GM12892 (cell line): ENCODE data around the gene MAP7D1.
A peak's percentile ranks its signal among the peaks of the same experiment; 100 is the strongest.

Experiments
- DNase-seq: peaks from one replicate; pipeline ENCODE4 v3.0.0; 2011; ENCODE audit not compliant: insufficient read length
- FAIRE-seq: peaks from 2 replicates; lab custom pipeline; 2011; peaks lifted over from hg19 to GRCh38; lab: Jason Lieb, UNC
- POLR2A ChIP-seq: IDR thresholded peaks from 2 replicates; pipeline ENCODE4 v1.6.1; 2011; ENCODE audit warnings: low read depth, low read length, control low read depth
- POLR2AphosphoS5 ChIP-seq: IDR thresholded peaks from 2 replicates; pipeline ENCODE4 v1.6.1; 2011; ENCODE audit warnings: low read depth, low read length, control low read depth
- TAF1 ChIP-seq: IDR thresholded peaks from 2 replicates; pipeline ENCODE4 v1.6.1; 2011; ENCODE audit warnings: low read depth, mild to moderate bottlenecking, control low read depth, low read length, borderline replicate concordance

Gene MAP7D1

GRCh38 chr1:36118447-36119204 is 37.3 kb upstream of the MAP7D1 start:
- FAIRE-seq (no peak), DNase-seq (no peak)
- TF ChIP-seq POLR2AphosphoS5: no peak

GRCh38 chr1:36119456-36119855 is 36.5 kb upstream of the MAP7D1 start:
- TF ChIP-seq TAF1 (no peak), POLR2AphosphoS5 (no peak), POLR2A (no peak)
- DNase-seq: no peak
- no peak for FAIRE-seq

GRCh38 chr1:36122062-36123030 is 33.6 kb upstream of the MAP7D1 start:
- FAIRE-seq (no peak), DNase-seq (no peak)
- TF ChIP-seq POLR2AphosphoS5 (no peak), POLR2A (no peak), TAF1 (no peak)

- no peak for DNase-seq
- no peak for TF ChIP-seq POLR2A
- TF ChIP-seq POLR2AphosphoS5: no peak
- TF ChIP-seq TAF1: no peak
- peak; percentile 83 for FAIRE-seq
Measured at GRCh38 chr1:36123356-36123755, 32.6 kb upstream of the MAP7D1 start.

- no peak for FAIRE-seq
- no peak for DNase-seq
- TF ChIP-seq TAF1: no peak
- no peak for TF ChIP-seq POLR2A
- TF ChIP-seq POLR2AphosphoS5: no peak
Measured at GRCh38 chr1:36124404-36125128, 31.4 kb upstream of the MAP7D1 start.

GRCh38 chr1:36125129-36125991 is 30.6 kb upstream of the MAP7D1 start, which contains the start of gene COL8A2:
Gene COL8A2, minus strand, starts transcription at chr1:36125222. Its CDS starts 24,980 bp downstream, at chr1:36100242.
- no peak for DNase-seq
- TF ChIP-seq POLR2A (no peak), POLR2AphosphoS5 (no peak), TAF1 (no peak)
- FAIRE-seq: no peak

GRCh38 chr1:36126005-36126716 is 29.8 kb upstream of the MAP7D1 start:
- no peak for FAIRE-seq
- DNase-seq: no peak
- TF ChIP-seq POLR2AphosphoS5 (no peak), POLR2A (no peak)

GRCh38 chr1:36126797-36127500 is 29.0 kb upstream of the MAP7D1 start:
- FAIRE-seq (no peak), DNase-seq (no peak)
- TF ChIP-seq POLR2AphosphoS5 (no peak), POLR2A (no peak), TAF1 (no peak)

- FAIRE-seq (no peak), DNase-seq (no peak)
- TF ChIP-seq TAF1: no peak
- no peak for TF ChIP-seq POLR2A
- no peak for TF ChIP-seq POLR2AphosphoS5
Measured at GRCh38 chr1:36128126-36128904, 27.6 kb upstream of the MAP7D1 start.
